ENCODE data around the gene EP300. TPM values are rescaled to one million over a fixed set of nuclear protein-coding genes. Genes with fewer than 3 reads are reported as not detected.
A peak's percentile ranks its signal among the peaks of the same experiment; 100 is the strongest.
"Not testable (repeated sequence)": the region's sequence is repeated elsewhere in the genome, so short reads cannot be mapped to it uniquely, and the experiment has no call there.

The EP300 gene
- total and polyA plus RNA-seq, 12 donors: 7.0 to 161 (median 51.8) TPM

DNA sequence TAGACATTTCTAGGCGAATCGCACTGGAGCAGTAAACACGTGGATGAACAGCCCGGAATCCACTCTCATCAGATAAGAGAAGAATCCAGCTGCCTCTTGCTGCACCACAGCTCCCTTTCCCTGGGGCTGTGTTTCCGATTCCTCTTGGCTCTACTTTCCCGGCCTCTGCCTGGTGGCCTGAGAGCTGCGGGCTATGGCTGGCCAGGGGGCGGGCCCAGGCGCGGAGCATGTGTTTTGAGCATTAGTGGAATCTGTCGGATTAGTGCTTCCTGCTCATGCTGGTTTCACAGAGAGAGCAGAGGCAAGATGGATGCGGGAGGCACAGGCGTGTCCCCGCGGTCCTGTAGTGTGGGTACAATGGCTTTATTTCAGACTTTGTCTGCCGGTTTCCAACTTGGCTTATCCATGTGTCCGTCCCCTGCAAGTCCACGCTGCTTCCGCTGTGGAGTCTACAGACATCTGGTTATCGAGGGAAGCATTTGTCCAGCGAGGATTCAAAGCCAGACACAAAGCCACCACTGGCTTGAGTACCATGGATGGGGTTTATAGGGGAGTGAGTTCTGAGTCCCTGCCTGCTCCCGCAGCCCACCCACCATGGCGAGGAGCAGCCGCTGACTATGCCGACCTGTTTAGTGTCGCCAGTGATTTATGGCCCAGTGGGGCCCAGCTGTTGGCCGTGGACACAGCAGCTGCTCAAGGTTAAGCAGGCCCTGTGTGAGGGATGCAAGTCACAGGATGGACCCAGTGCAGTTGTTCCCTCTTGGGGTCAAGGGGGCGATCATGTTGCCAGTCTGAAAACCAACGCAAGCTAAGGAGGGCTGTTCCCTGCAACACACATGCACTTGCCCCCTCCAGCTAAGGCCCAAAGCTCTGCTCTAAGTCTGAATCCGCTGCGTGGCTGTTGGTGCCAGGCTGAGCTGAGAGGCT, 43.3 kb upstream of the EP300 start:
- Histone ChIP-seq H3K27ac (peak overlapping the region in 4 of 5 donors; percentile 34 to 75 (median 64)), H3K9me3 (replicated peaks in 1 of 3) (no peaks in the 10 kb centered on the region), H3K36me3 (replicated peaks in 1 of 2) (no peaks in the 10 kb centered on the region), H3K4me1 (replicated peaks in 1 of 2) (peaks cover 0 to 13% of the 10 kb centered on the region in 2 donors), H3K27me3 (no peaks in the 10 kb centered on the region), H3K4me3 (peak overlapping the region in 1 of 4 donors; percentile 35)
- peak; percentile 62 to 87 (median 83) for DNase-seq
- intact Hi-C loops (cut with DNase I): no loop called here
- 24 to 27% (median 25%) methylated on average over 16 to 31 of the region's 31 CpGs for WGBS, 4 donors
- TF ChIP-seq, protein P1, sequence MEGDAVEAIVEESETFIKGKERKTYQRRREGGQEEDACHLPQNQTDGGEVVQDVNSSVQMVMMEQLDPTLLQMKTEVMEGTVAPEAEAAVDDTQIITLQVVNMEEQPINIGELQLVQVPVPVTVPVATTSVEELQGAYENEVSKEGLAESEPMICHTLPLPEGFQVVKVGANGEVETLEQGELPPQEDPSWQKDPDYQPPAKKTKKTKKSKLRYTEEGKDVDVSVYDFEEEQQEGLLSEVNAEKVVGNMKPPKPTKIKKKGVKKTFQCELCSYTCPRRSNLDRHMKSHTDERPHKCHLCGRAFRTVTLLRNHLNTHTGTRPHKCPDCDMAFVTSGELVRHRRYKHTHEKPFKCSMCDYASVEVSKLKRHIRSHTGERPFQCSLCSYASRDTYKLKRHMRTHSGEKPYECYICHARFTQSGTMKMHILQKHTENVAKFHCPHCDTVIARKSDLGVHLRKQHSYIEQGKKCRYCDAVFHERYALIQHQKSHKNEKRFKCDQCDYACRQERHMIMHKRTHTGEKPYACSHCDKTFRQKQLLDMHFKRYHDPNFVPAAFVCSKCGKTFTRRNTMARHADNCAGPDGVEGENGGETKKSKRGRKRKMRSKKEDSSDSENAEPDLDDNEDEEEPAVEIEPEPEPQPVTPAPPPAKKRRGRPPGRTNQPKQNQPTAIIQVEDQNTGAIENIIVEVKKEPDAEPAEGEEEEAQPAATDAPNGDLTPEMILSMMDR (IDR thresholded peaks at IDR 0.05): no peak
- TF ChIP-seq POLR2A (IDR thresholded peaks at IDR 0.05): peak in 1 of 2 donors; percentile 65

DNA sequence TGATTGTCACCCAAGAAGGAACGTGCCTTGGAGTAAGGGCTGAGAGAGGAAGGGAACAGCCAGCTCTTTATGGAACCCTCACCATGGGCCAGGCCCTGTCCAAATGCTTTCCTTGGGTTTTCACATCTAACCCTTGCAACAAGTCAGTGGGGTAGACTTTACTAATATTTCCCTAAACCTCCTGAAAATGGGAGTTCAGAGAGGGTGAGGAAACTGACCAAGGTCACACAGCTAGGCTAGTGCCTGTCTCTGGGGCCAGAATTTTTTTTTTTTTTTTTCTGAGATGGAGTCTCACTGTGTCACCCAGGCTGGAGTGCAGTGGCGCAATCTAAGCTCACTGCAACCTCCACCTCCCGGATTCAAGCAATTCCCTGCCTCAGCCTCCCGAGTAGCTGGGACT, 42.6 kb upstream of the EP300 start:
- H3K27me3 ChIP-seq; DNase-seq; H3K36me3 ChIP-seq (replicated peaks in 1 of 2); H3K4me3 ChIP-seq; H3K9me3 ChIP-seq (replicated peaks in 1 of 3); intact Hi-C loops (cut with DNase I): not testable (repeated sequence)
- peaks cover 0 to 13% of the 10 kb centered on the region in 2 donors for H3K4me1 ChIP-seq (replicated peaks in 1 of 2)
- WGBS, 4 donors: 82 to 97% (median 93%) methylated on average over 3 to 4 of the region's 4 CpGs
- peak overlapping the region in 2 of 5 donors; percentile 74 to 75 for H3K27ac ChIP-seq

DNA sequence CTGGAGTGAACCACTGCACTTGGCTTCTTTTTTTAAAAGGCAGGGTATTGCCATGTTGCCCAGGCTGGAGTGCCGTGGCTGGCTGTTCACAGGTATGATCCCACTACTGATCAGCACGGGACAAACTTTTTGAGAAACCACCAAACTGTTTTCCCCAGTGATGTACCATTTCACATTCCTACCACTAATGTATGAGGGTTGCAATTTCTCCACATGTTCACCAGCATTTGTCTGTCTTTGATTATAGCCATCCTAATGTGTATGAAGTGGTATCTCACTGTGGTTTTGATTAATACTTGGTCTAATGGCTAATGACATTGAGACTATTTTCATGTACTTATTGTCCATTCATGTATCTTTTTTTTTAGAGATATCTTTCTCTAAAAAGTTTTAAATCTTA, 41.5 kb upstream of the EP300 start:
- Histone ChIP-seq H3K27ac (no peak overlapping the region), H3K4me1 (replicated peaks in 1 of 2) (peaks cover 0 to 13% of the 10 kb centered on the region in 2 donors), H3K27me3 (no peaks in the 10 kb centered on the region), H3K36me3 (replicated peaks in 1 of 2) (no peaks in the 10 kb centered on the region), H3K4me3 (no peak overlapping the region), H3K9me3 (replicated peaks in 1 of 3) (no peaks in the 10 kb centered on the region)
- intact Hi-C loops (cut with DNase I): no loop called here
- WGBS, 4 donors: 94 to 100% (median 97%) methylated on average over 2 of the region's 2 CpGs
- TF ChIP-seq, protein P1 (IDR thresholded peaks at IDR 0.05): no peak
- no peak for TF ChIP-seq POLR2A (IDR thresholded peaks at IDR 0.05)
- DNase-seq: no peak

DNA sequence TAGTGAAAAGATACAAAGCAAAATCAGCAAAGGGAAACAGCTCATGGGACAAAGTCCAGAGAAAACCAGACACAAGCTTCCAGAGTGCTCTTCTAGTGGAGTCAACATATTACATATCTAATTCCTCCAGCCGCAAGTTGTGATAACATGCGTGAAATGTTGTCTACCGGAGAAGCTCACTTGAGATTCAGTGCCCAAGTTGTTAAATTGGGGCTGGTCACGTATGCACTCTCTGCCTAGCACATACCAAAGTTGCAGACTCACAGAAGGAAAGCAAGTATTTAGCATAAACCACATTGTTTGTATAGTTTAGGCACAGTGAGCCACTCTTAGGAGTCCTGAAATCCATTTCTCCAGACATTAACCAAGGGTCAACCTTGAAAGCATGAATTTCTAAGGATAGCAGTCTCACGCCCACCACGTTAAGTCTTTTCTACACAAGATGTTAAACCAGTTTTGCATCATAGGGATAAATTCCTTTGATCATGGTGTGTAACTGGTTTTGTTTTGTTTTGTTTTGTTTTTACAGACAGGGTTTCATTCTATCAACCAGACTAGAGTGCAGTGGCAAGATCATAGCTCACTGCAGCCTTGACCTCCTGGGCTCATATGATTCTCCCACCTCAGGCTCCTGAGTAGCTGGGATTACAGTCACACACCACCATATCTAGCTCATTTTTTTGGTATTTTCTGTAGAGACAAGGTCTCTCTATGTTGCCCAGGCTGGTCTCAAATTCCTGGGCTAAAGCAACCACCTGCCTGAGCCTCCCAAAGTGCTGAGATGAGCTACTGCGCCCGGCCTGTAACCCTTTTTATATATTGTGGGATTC, 39.5 kb upstream of the EP300 start:
- TF ChIP-seq POLR2A (IDR thresholded peaks at IDR 0.05): no peak
- TF ChIP-seq, protein P1 (IDR thresholded peaks at IDR 0.05): no peak
- intact Hi-C loops (cut with DNase I): no loop called here
- Histone ChIP-seq H3K27me3 (no peaks in the 10 kb centered on the region), H3K4me3 (no peak overlapping the region), H3K4me1 (replicated peaks in 1 of 2) (peaks cover 0 to 13% of the 10 kb centered on the region in 2 donors), H3K9me3 (replicated peaks in 1 of 3) (no peaks in the 10 kb centered on the region), H3K27ac (peak overlapping the region in 1 of 5 donors; percentile 9), H3K36me3 (replicated peaks in 1 of 2) (no peaks in the 10 kb centered on the region)
- DNase-seq: peak in 3 of 7 donors; percentile 20 to 25 (median 23)
- 82 to 87% (median 86%) methylated on average over 8 of the region's 8 CpGs for WGBS, 4 donors
